IMR-90 (cell line): Measurements from ENCODE around the gene CEP135. TPM values are rescaled to one million over a fixed set of nuclear protein-coding genes. Genes with fewer than 3 reads are reported as not detected.

Experiments used
- ATAC-seq: fragments of 200-7000 bp; cut with Tn5 transposase; 2 replicates; pipeline ENCODE4 v1.9.1; 2020; ENCODE audit warnings: low read depth, mild to moderate bottlenecking, moderate library complexity
- BruUV-seq: library from RNA; stranded (reverse); fragments of 400-500 nt; replicated peaks from 2 replicates; lab custom pipeline; 2021; lab: Mats Ljungman, UMichigan
- CTCF ChIA-PET: fragments of 300-600 bp; formaldehyde crosslinking; extraction: SDS; loops from one replicate; lab custom pipeline; 2021; ENCODE audit warnings: antibody characterized with exemption; lab: Yijun Ruan, JAX
- POLR2A ChIA-PET: fragments of 300-600 bp; sonication (Branson Sonifier 250); formaldehyde crosslinking; loops from one replicate; lab custom pipeline; 2022; ENCODE audit warnings: antibody characterized with exemption; ENCODE audit not compliant: unreplicated experiment; lab: Charles Lee
- DNase-seq: peaks from one replicate; pipeline ENCODE4 v3.0.0; 2013
- H2AFZ ChIP-seq: replicated peaks from 2 replicates; pipeline ENCODE3; 2013; ENCODE audit warnings: low read length, mild to moderate bottlenecking; ENCODE audit not compliant: poor library complexity
- H2AK5ac ChIP-seq: 2 replicates; pipeline ENCODE4 v1.6.1; 2013; ENCODE audit warnings: low read depth, low read length, inconsistent platforms
- H2AK9ac ChIP-seq: replicated peaks from 2 replicates; pipeline ENCODE3; 2013; ENCODE audit warnings: mild to moderate bottlenecking, low read depth, low read length, moderate library complexity; ENCODE audit not compliant: poor library complexity
- H2BK120ac ChIP-seq: 2 replicates; pipeline ENCODE4 v1.6.1; 2013; ENCODE audit warnings: low read depth, low read length, inconsistent platforms
- H2BK15ac ChIP-seq: 3 replicates; pipeline ENCODE4 v1.6.1; 2013; ENCODE audit warnings: low read depth, low read length, inconsistent platforms
- H2BK20ac ChIP-seq: 2 replicates; pipeline ENCODE4 v1.6.1; 2013; ENCODE audit warnings: low read depth, mild to moderate bottlenecking, inconsistent platforms, low read length, moderate library complexity
- H2BK5ac ChIP-seq: 2 replicates; pipeline ENCODE4 v1.6.1; 2013; ENCODE audit warnings: mild to moderate bottlenecking, low read depth, low read length, inconsistent platforms; ENCODE audit not compliant: poor library complexity, severe bottlenecking
- H3K14ac ChIP-seq: replicated peaks from 2 replicates; pipeline ENCODE4 v1.6.1; 2013; ENCODE audit warnings: low read depth, low read length, inconsistent platforms
- H3K18ac ChIP-seq: 2 replicates; pipeline ENCODE4 v1.6.1; 2013; ENCODE audit warnings: low read depth, low read length, control low read depth
- H3K23ac ChIP-seq: 2 replicates; pipeline ENCODE4 v1.6.1; 2013; ENCODE audit warnings: low read depth, low read length, inconsistent platforms
- H3K27ac ChIP-seq: 2 replicates; pipeline ENCODE4 v1.5.1; 2013; ENCODE audit warnings: mild to moderate bottlenecking, control low read depth, low read length; ENCODE audit not compliant: insufficient read depth
- H3K27me3 ChIP-seq: 2 replicates; pipeline ENCODE4 v1.6.1; 2013; ENCODE audit warnings: low read length; ENCODE audit not compliant: control insufficient read depth, insufficient read depth
- H3K36me3 ChIP-seq: 2 replicates; pipeline ENCODE4 v1.6.1; 2013; ENCODE audit warnings: low read length, mixed read lengths; ENCODE audit not compliant: control insufficient read depth, insufficient read depth
- H3K4ac ChIP-seq: 2 replicates; pipeline ENCODE4 v1.6.1; 2013; ENCODE audit warnings: low read depth, low read length, inconsistent platforms
- H3K4me1 ChIP-seq: 2 replicates; pipeline ENCODE4 v1.6.1; 2013; ENCODE audit warnings: low read length, mixed read lengths; ENCODE audit not compliant: control insufficient read depth, insufficient read depth
- H3K4me2 ChIP-seq: 2 replicates; pipeline ENCODE4 v1.6.1; 2013; ENCODE audit warnings: low read depth, mild to moderate bottlenecking, control low read depth, low read length, moderate library complexity
- H3K4me3 ChIP-seq: 2 replicates; pipeline ENCODE4 v1.5.1; 2013; ENCODE audit warnings: low read depth, mild to moderate bottlenecking, control low read depth, low read length, moderate library complexity; ENCODE audit not compliant: insufficient read depth
- H3K56ac ChIP-seq: 2 replicates; pipeline ENCODE4 v1.6.1; 2013; ENCODE audit warnings: low read length, inconsistent platforms; ENCODE audit not compliant: insufficient read depth; ENCODE audit errors: extremely low read depth
- H3K79me1 ChIP-seq, 2 experiments: 2 replicates each; pipeline ENCODE4 v1.6.1; 2013; ENCODE audit warnings: low read length in 2 of 2, inconsistent platforms in 1 of 2, low read depth in 1 of 2
- H3K9ac ChIP-seq: 2 replicates; pipeline ENCODE4 v1.6.1; 2013; ENCODE audit warnings: low read depth, low read length, control low read depth
- H3K9me1 ChIP-seq: 2 replicates; pipeline ENCODE4 v1.6.1; 2013; ENCODE audit warnings: low read length, inconsistent platforms; ENCODE audit not compliant: insufficient read depth
- H3K9me3 ChIP-seq: 2 replicates; pipeline ENCODE4 v1.6.1; 2013; ENCODE audit warnings: low read length; ENCODE audit not compliant: control insufficient read depth, insufficient read depth
- H4K20me1 ChIP-seq: 2 replicates; pipeline ENCODE4 v1.6.1; 2013; ENCODE audit warnings: low read length, inconsistent platforms; ENCODE audit not compliant: insufficient read depth
- H4K5ac ChIP-seq: 2 replicates; pipeline ENCODE4 v1.6.1; 2013; ENCODE audit warnings: mild to moderate bottlenecking, low read depth, low read length, control low read depth
- H4K8ac ChIP-seq, 2 experiments: 2 replicates each; pipeline ENCODE4 v1.6.1; 2013; ENCODE audit warnings: low read depth in 2 of 2, low read length in 2 of 2, control low read depth in 1 of 2, inconsistent platforms in 1 of 2
- H4K91ac ChIP-seq: 2 replicates; pipeline ENCODE4 v1.6.1; 2013; ENCODE audit warnings: low read depth, low read length, inconsistent platforms; ENCODE audit not compliant: insufficient read depth
- BHLHE40 ChIP-seq: fragments of 150-350 bp; IDR thresholded peaks from 2 replicates; pipeline ENCODE4 v1.6.1; 2016; ENCODE audit warnings: mild to moderate bottlenecking, low read depth, low read length
- CTCF ChIP-seq: conservative IDR thresholded peaks from 2 replicates; pipeline ENCODE4 v1.5.1; 2012; ENCODE audit warnings: mild to moderate bottlenecking, low read depth, low read length, improper control_type of control experiment
- MXI1 ChIP-seq: IDR thresholded peaks from 2 replicates; pipeline ENCODE4 v1.6.1; 2012; ENCODE audit warnings: low read depth, mild to moderate bottlenecking, low read length, moderate library complexity, borderline replicate concordance
- NFE2L2 ChIP-seq: fragments of 150-350 bp; IDR thresholded peaks from 2 replicates; pipeline ENCODE4 v1.6.1; 2016; ENCODE audit warnings: low read depth, mild to moderate bottlenecking, low read length
- POLR2A ChIP-seq: IDR thresholded peaks from 2 replicates; pipeline ENCODE4 v1.6.1; 2012; ENCODE audit warnings: mild to moderate bottlenecking, low read depth, low read length
- RAD21 ChIP-seq: IDR thresholded peaks from 2 replicates; pipeline ENCODE4 v1.6.1; 2012; ENCODE audit warnings: low read length, improper control_type of control experiment
- RCOR1 ChIP-seq: IDR thresholded peaks from 2 replicates; pipeline ENCODE4 v1.6.1; 2012; ENCODE audit warnings: mild to moderate bottlenecking, low read length, improper control_type of control experiment; ENCODE audit not compliant: insufficient replicate concordance
- SMC3 ChIP-seq: fragments of 150-350 bp; IDR thresholded peaks from 2 replicates; pipeline ENCODE4 v1.6.1; 2016; ENCODE audit warnings: low read depth, mild to moderate bottlenecking, antibody characterized with exemption, low read length, moderate library complexity
- WGBS, 2 experiments: methylation state at CpG; one replicate each; pipeline versions ENCODE4 v1.1.5 to v1.1.7; 2013; ENCODE audit warnings: missing lambda C conversion rate in 2 of 2; ENCODE audit not compliant: insufficient read length in 1 of 2; ENCODE audit errors: extremely low coverage in 2 of 2; 5-methylcytosine and 5-hydroxymethylcytosine counted together
- dilution Hi-C: fragments of 300-500 bp; cut with HindIII; formaldehyde crosslinking; loops from one replicate; pipeline ENCODE4 v1.14.3; 2018; ENCODE audit warnings: low sequenced_read_pairs; ENCODE audit not compliant: unreplicated experiment
- in situ Hi-C: fragments of 300-500 bp; cut with MboI; formaldehyde crosslinking; loops from 3 replicates; pipeline ENCODE4 v1.14.3; 2019; ENCODE audit warnings: low sequenced_read_pairs, inconsistent platforms, mixed read lengths
- intact Hi-C: fragments of 100-400 bp; cut with micrococcal nuclease; formaldehyde crosslinking; loops from 2 replicates; pipeline ENCODE4 v1.10.0; 2022
- polyA plus RNA-seq, 3 experiments: library from polyadenylated mRNA; depleted of rRNA; stranded (reverse); fragments of >200 nt; gene quantifications; 2 replicates each; pipeline ENCODE4 v1.2.3, GENCODE V29; 2012; ENCODE audit warnings: low replicate concordance in 1 of 3
- total RNA-seq: library from RNA; depleted of rRNA; stranded (reverse); fragments of >200 nt; gene quantifications from 2 replicates; pipeline ENCODE4 v1.2.3, GENCODE V29; 2012

The CEP135 gene
- total and polyA plus RNA-seq, 2 of the 4 experiments (the other 2 are of a cell fraction), result 2.7 to 3.2 TPM

- Histone ChIP-seq H3K9ac (no peak overlapping the region), H3K23ac (no peak overlapping the region), H3K4me3 (no peak overlapping the region), H4K20me1 (no peaks in the 10 kb centered on the region), H3K4ac (no peak overlapping the region), H3K56ac (no peak overlapping the region), H4K91ac (no peak overlapping the region), H2BK15ac (no peak overlapping the region), H4K8ac (no peak overlapping the region), H3K27ac (no peak overlapping the region), H3K18ac (no peak overlapping the region), H4K5ac (no peak overlapping the region), H2BK120ac (no peak overlapping the region), H2AK9ac (no peak overlapping the region), H3K4me1 (no peaks in the 10 kb centered on the region), H3K27me3 (no peaks in the 10 kb centered on the region), H3K9me3 (no peaks in the 10 kb centered on the region), H2BK5ac (no peak overlapping the region), H2BK20ac (no peak overlapping the region), H2AFZ (no peak overlapping the region), H3K9me1 (no peaks in the 10 kb centered on the region), H2AK5ac (no peak overlapping the region), H3K4me2 (no peak overlapping the region), H3K79me1 (no peaks in the 10 kb centered on the region), H3K14ac (no peak overlapping the region), H3K36me3 (no peaks in the 10 kb centered on the region)
- dilution Hi-C loops (no loop called here), intact Hi-C loops (no loop called here), in situ Hi-C loops (no loop called here)
- ATAC-seq, result no peak; the same call in 1 of the 2 replicates
- ChIA-PET CTCF (no interaction called here), POLR2A (no interaction called here)
- TF ChIP-seq SMC3 (no peak), RAD21 (no peak), RCOR1 (no peak), CTCF (no peak), POLR2A (no peak), NFE2L2 (no peak), MXI1 (no peak), BHLHE40 (no peak)
- BruUV-seq, result no TSS peak
- WGBS, 2 experiments, result no CpG with 5 or more reads among the region's 4 CpGs
- DNase-seq, result no peak
Observed at GRCh38 chr4:56078866-56079265, 130.1 kb downstream of the CEP135 start.
